DND-41 (cell line): ENCODE results near the gene ADGRG6.

Experiments used
- ATAC-seq: fragments of 200-7000 bp; cut with Tn5 transposase; 3 replicates; pipeline ENCODE4 v1.9.1; 2021; ENCODE audit warnings: low read depth; ENCODE audit not compliant: insufficient read depth
- DNase-seq: peaks from one replicate; pipeline ENCODE4 v3.0.0-alpha.2; 2020
- H2AFZ ChIP-seq: 2 replicates; pipeline ENCODE4 v1.6.0; 2012; ENCODE audit warnings: low read depth, low read length
- H3K27ac ChIP-seq: 2 replicates; pipeline ENCODE4 v1.5.1; 2012; ENCODE audit warnings: low read length, inconsistent platforms
- H3K27me3 ChIP-seq: fragments of 200-600 bp; sonication (generic); 2 replicates; pipeline ENCODE4 v1.6.0; 2012; ENCODE audit warnings: low read length, mild to moderate bottlenecking, inconsistent platforms; ENCODE audit not compliant: insufficient read depth, poor library complexity
- H3K36me3 ChIP-seq: 2 replicates; pipeline ENCODE4 v1.5.1; 2012; ENCODE audit warnings: low read length, inconsistent platforms; ENCODE audit not compliant: insufficient read depth
- H3K4me1 ChIP-seq: 2 replicates; pipeline ENCODE4 v1.5.1; 2012; ENCODE audit warnings: mild to moderate bottlenecking, low read length; ENCODE audit not compliant: insufficient read depth
- H3K4me2 ChIP-seq: 2 replicates; pipeline ENCODE4 v1.6.0; 2012; ENCODE audit warnings: mild to moderate bottlenecking, moderate library complexity, low read length, inconsistent platforms; ENCODE audit not compliant: insufficient read depth
- H3K4me3 ChIP-seq, 2 experiments: fragments of 200-600 bp in 1 of 2; shearing (Covaris generic) in 1 of 2; 2 replicates each; pipeline ENCODE4 v1.5.1; 2012 to 2016; ENCODE audit warnings: inconsistent platforms in 2 of 2, low read length in 2 of 2, mild to moderate bottlenecking in 2 of 2, low read depth in 1 of 2, moderate library complexity in 1 of 2
- H3K79me2 ChIP-seq: 2 replicates; pipeline ENCODE4 v1.6.0; 2012; ENCODE audit warnings: low read length, inconsistent platforms; ENCODE audit not compliant: insufficient read depth
- H3K9ac ChIP-seq: 2 replicates; pipeline ENCODE4 v1.6.0; 2012; ENCODE audit warnings: low read depth, mild to moderate bottlenecking, inconsistent platforms, low read length, moderate library complexity
- H3K9me3 ChIP-seq: 2 replicates; pipeline ENCODE4 v1.5.1; 2012; ENCODE audit warnings: low read length, moderate library complexity, mild to moderate bottlenecking, inconsistent platforms; ENCODE audit not compliant: insufficient read depth, severe bottlenecking
- H4K20me1 ChIP-seq: 2 replicates; pipeline ENCODE4 v1.6.0; 2012; ENCODE audit warnings: low read length; ENCODE audit not compliant: insufficient read depth
- CTCF ChIP-seq: IDR thresholded peaks from 2 replicates; pipeline ENCODE4 v1.5.1; 2012; ENCODE audit warnings: borderline replicate concordance, low read length, moderate library complexity, mild to moderate bottlenecking; ENCODE audit not compliant: poor library complexity, severe bottlenecking; ENCODE audit errors: extremely low read depth
- EZH2 ChIP-seq: IDR thresholded peaks from 3 replicates; pipeline ENCODE4 v1.6.1; 2012; ENCODE audit warnings: borderline replicate concordance, low read depth, mild to moderate bottlenecking, moderate library complexity, low read length, inconsistent platforms; ENCODE audit not compliant: severe bottlenecking

Gene ADGRG6

GRCh38 chr6:142313284-142313683, 11.5 kb downstream of the ADGRG6 start:
- no peak for TF ChIP-seq EZH2
- no peak for TF ChIP-seq CTCF
- no peaks in the 10 kb centered on the region for H3K79me2 ChIP-seq
- no peak overlapping the region for H3K9ac ChIP-seq
- H3K27me3 ChIP-seq = peaks cover 4% of the 10 kb centered on the region
- no peak overlapping the region for H3K4me2 ChIP-seq
- DNase-seq (no peak), ATAC-seq (no peak)
- no peak overlapping the region for H3K4me3 ChIP-seq
- no peaks in the 10 kb centered on the region for H3K9me3 ChIP-seq
- H3K36me3 ChIP-seq = no peaks in the 10 kb centered on the region
- no peaks in the 10 kb centered on the region for H3K4me1 ChIP-seq
- H3K27ac ChIP-seq = no peak overlapping the region
- H2AFZ ChIP-seq = no peak overlapping the region
- no peaks in the 10 kb centered on the region for H4K20me1 ChIP-seq

DNA sequence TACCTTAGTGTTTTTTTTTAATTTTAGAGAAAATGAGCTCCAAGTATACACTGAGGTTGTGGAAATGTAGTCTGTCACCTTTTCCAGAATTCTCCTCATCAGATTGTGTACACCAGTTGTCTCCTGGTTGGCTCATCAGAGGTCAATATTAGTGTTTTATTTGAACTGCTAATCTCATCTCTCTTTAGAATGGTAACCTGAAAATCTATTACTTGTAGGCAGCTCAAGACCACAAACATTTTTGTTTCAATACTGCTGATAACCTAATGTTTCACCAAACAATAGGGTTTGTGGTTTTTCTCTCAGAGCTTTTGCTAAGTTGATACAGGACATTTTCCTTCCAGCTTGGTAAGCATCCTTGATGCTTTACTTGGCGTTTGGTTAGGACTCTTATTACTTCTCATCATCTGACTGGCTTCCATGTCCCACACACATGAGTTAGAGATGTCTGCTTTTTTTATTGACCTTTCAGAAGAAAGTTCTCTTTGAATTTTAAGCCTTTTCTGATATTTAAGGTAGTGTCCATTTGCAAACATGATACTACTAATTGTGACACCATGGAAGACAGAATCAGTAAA, 15.1 kb downstream of the ADGRG6 start:
- Histone ChIP-seq H2AFZ (no peak overlapping the region), H3K27ac (no peak overlapping the region), H3K9ac (no peak overlapping the region), H3K4me1 (no peaks in the 10 kb centered on the region), H4K20me1 (no peaks in the 10 kb centered on the region), H3K27me3 (peaks cover 4% of the 10 kb centered on the region), H3K4me2 (no peak overlapping the region), H3K79me2 (no peaks in the 10 kb centered on the region), H3K9me3 (no peaks in the 10 kb centered on the region), H3K36me3 (no peaks in the 10 kb centered on the region), H3K4me3 (no peak overlapping the region)
- DNase-seq (no peak), ATAC-seq (no peak)
- TF ChIP-seq EZH2 (no peak), CTCF (no peak)

DNA sequence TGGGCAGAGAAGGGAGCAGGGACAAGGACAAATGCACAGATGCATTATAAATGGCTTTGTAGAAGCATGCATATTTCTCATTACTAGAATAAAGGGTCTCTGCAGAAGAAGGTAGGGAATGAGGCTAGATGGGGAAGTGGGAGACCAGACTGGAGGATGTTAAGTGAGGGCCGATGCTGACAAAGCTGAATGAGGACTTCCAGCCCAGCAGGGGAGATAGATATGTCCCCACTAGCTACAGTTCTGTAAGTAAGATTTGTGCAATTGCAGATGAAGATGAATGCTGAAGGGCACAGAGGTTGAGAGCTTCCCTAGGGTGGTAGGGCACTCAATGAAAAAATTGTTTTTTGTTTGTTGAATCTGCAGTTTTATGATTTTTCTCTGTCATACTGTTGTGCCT, 16.9 kb downstream of the ADGRG6 start:
- TF ChIP-seq CTCF (no peak), EZH2 (no peak)
- Histone ChIP-seq H3K4me2 (no peak overlapping the region), H3K27me3 (peaks cover 7% of the 10 kb centered on the region), H3K9ac (no peak overlapping the region), H3K9me3 (no peaks in the 10 kb centered on the region), H4K20me1 (no peaks in the 10 kb centered on the region), H2AFZ (no peak overlapping the region), H3K4me3 (no peak overlapping the region), H3K4me1 (no peaks in the 10 kb centered on the region), H3K79me2 (no peaks in the 10 kb centered on the region), H3K36me3 (no peaks in the 10 kb centered on the region), H3K27ac (no peak overlapping the region)
- ATAC-seq = no peak
- DNase-seq = no peak

DNA sequence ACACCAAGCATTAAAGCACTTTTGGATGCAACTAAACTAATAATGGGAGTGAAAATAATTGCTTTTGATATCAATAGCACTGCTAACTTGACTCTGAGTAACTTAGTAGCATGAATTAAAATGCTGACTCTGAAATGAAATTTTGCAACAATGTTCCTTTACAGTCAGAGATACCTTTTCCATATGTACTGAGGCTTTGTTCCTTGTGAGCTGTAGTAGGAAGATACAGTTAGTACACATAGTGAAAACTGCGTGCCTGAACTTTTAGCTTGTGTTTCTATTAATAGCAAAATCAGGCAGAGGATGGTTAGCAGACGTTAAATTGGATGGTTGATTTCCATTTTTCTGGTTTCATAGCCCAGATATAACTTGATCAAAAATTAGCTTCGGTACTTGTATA, 18.6 kb downstream of the ADGRG6 start:
- ATAC-seq (no peak), DNase-seq (no peak)
- no peak overlapping the region for H3K9ac ChIP-seq
- TF ChIP-seq EZH2 (no peak), CTCF (no peak)
- no peak overlapping the region for H3K27ac ChIP-seq
- H3K4me2 ChIP-seq = no peak overlapping the region
- no peaks in the 10 kb centered on the region for H3K4me1 ChIP-seq
- H3K9me3 ChIP-seq = no peaks in the 10 kb centered on the region
- H3K36me3 ChIP-seq = no peaks in the 10 kb centered on the region
- H2AFZ ChIP-seq = no peak overlapping the region
- no peaks in the 10 kb centered on the region for H3K79me2 ChIP-seq
- no peak overlapping the region for H3K4me3 ChIP-seq
- H3K27me3 ChIP-seq = peaks cover 3% of the 10 kb centered on the region
- H4K20me1 ChIP-seq = no peaks in the 10 kb centered on the region
